Liver (tissue), 9 donors: ENCODE results near the gene TP53. TPM values are rescaled to one million over a fixed set of nuclear protein-coding genes. Genes with fewer than 3 reads are reported as not detected.

Experiments
- DNase-seq: peaks from one replicate; pipeline ENCODE4 v3.0.0-alpha.2; 2017; ENCODE audit warnings: low spot score
- H3K27ac ChIP-seq, 2 donors: one replicate each; pipeline ENCODE4 v1.7.0; 2013; ENCODE audit warnings: inconsistent platforms in 2 of 2, low read length in 2 of 2, control low read depth in 1 of 2, low read depth in 1 of 2, mild to moderate bottlenecking in 1 of 2
- H3K27me3 ChIP-seq, 4 donors: one replicate each; pipeline versions ENCODE4 v1.6.1 to v1.7.0; 2013; ENCODE audit warnings: low read length in 3 of 4, inconsistent platforms in 1 of 4, mild to moderate bottlenecking in 1 of 4, moderate library complexity in 1 of 4; ENCODE audit not compliant: control insufficient read depth in 4 of 4, insufficient read depth in 4 of 4
- H3K36me3 ChIP-seq, 4 donors: one replicate each; pipeline versions ENCODE4 v1.6.1 to v1.7.0; 2013; ENCODE audit warnings: low read length in 3 of 4, mild to moderate bottlenecking in 3 of 4, low read depth in 1 of 4, moderate library complexity in 1 of 4; ENCODE audit not compliant: control insufficient read depth in 4 of 4, insufficient read depth in 3 of 4
- H3K4me1 ChIP-seq, 4 donors: one replicate each; pipeline versions ENCODE4 v1.6.1 to v1.7.0; 2013; ENCODE audit warnings: low read length in 3 of 4, mild to moderate bottlenecking in 3 of 4, moderate library complexity in 1 of 4; ENCODE audit not compliant: control insufficient read depth in 4 of 4, insufficient read depth in 4 of 4
- H3K4me3 ChIP-seq, 3 donors: one replicate each; pipeline versions ENCODE4 v1.6.1 to v1.7.0; 2013; ENCODE audit warnings: low read length in 3 of 3, control low read depth in 1 of 3, low read depth in 1 of 3, mild to moderate bottlenecking in 1 of 3
- H3K9ac ChIP-seq, 2 donors: one replicate each; pipeline ENCODE4 v1.7.0; 2013; ENCODE audit warnings: low read length in 2 of 2, mild to moderate bottlenecking in 2 of 2, moderate library complexity in 2 of 2, control low read depth in 1 of 2, low read depth in 1 of 2
- H3K9me3 ChIP-seq, 4 donors: one replicate each; pipeline versions ENCODE4 v1.6.1 to v1.7.0; 2013; ENCODE audit warnings: low read length in 3 of 4; ENCODE audit not compliant: control insufficient read depth in 4 of 4
- ATF3 ChIP-seq: IDR thresholded peaks from 2 replicates; pipeline ENCODE4 v1.6.1; 2016; ENCODE audit warnings: antibody characterized with exemption
- CTCF ChIP-seq: fragments of 150-350 bp; IDR thresholded peaks from 2 replicates; pipeline ENCODE4 v1.5.1; 2017; ENCODE audit warnings: improper control_type of control experiment, low read depth, low read length; ENCODE audit not compliant: missing input control
- EGR1 ChIP-seq, 2 donors: IDR thresholded peaks; 2 replicates each; pipeline ENCODE4 v1.6.1; 2016 to 2018; ENCODE audit warnings: antibody characterized with exemption in 2 of 2, low read depth in 2 of 2
- FOXA1 ChIP-seq: IDR thresholded peaks from 2 replicates; pipeline ENCODE4 v1.6.1; 2016; ENCODE audit warnings: antibody characterized with exemption
- FOXA2 ChIP-seq: IDR thresholded peaks from 2 replicates; pipeline ENCODE4 v1.6.1; 2016; ENCODE audit warnings: antibody characterized with exemption
- GABPA ChIP-seq, 2 donors: IDR thresholded peaks in 1 of 2; conservative IDR thresholded peaks in 1 of 2; 2 replicates each; pipeline ENCODE4 v1.6.1; 2016; ENCODE audit warnings: antibody characterized with exemption in 2 of 2, mild to moderate bottlenecking in 1 of 2, moderate library complexity in 1 of 2
- HNF4A ChIP-seq, 2 donors: conservative IDR thresholded peaks; 2 replicates each; pipeline ENCODE4 v1.6.1; 2016; ENCODE audit warnings: antibody characterized with exemption in 2 of 2, mild to moderate bottlenecking in 2 of 2
- HNF4G ChIP-seq: IDR thresholded peaks from 2 replicates; pipeline ENCODE4 v1.6.1; 2016; ENCODE audit warnings: antibody characterized with exemption
- JUND ChIP-seq, 2 donors: IDR thresholded peaks; 2 replicates each; pipeline ENCODE4 v1.6.1; 2016; ENCODE audit warnings: antibody characterized with exemption in 2 of 2
- MAX ChIP-seq: IDR thresholded peaks from 2 replicates; pipeline ENCODE4 v1.6.1; 2016; ENCODE audit warnings: antibody characterized with exemption
- NR2F2 ChIP-seq: IDR thresholded peaks from 2 replicates; pipeline ENCODE4 v1.6.1; 2016; ENCODE audit warnings: antibody characterized with exemption
- RAD21 ChIP-seq, 2 donors: IDR thresholded peaks; 2 replicates each; pipeline ENCODE4 v1.6.1; 2016; ENCODE audit warnings: antibody characterized with exemption in 2 of 2, mild to moderate bottlenecking in 2 of 2
- REST ChIP-seq: IDR thresholded peaks from 2 replicates; pipeline ENCODE4 v1.6.1; 2016; ENCODE audit warnings: antibody characterized with exemption, mild to moderate bottlenecking
- RXRA ChIP-seq, 2 donors: IDR thresholded peaks; 2 replicates each; pipeline ENCODE4 v1.6.1; 2017 to 2018; ENCODE audit warnings: antibody characterized with exemption in 2 of 2, mild to moderate bottlenecking in 1 of 2
- SP1 ChIP-seq: IDR thresholded peaks from 2 replicates; pipeline ENCODE4 v1.6.1; 2018; ENCODE audit warnings: antibody characterized with exemption, mild to moderate bottlenecking
- TAF1 ChIP-seq: conservative IDR thresholded peaks from 2 replicates; pipeline ENCODE4 v1.6.1; 2016; ENCODE audit warnings: antibody characterized with exemption, mild to moderate bottlenecking
- YY1 ChIP-seq: IDR thresholded peaks from 2 replicates; pipeline ENCODE4 v1.6.1; 2016; ENCODE audit warnings: antibody characterized with exemption, mild to moderate bottlenecking
- ZBTB33 ChIP-seq: IDR thresholded peaks from 2 replicates; pipeline ENCODE4 v1.6.1; 2016; ENCODE audit warnings: antibody characterized with exemption
- WGBS: extraction: QIAGEN DNeasy Blood & Tissue Kit; methylation state at CpG from one replicate; pipeline ENCODE4 v1.1.7; 2013; 5-methylcytosine and 5-hydroxymethylcytosine counted together
- polyA plus RNA-seq, 2 donors: library from polyadenylated mRNA; stranded (reverse) in 1 of 2; unstranded in 1 of 2; fragments of 200-250 nt in 1 of 2; fragments of >200 nt in 1 of 2; fragmentation: Nextera tagmentation in 1 of 2; extraction: Ambion mirVana in 1 of 2; gene quantifications; one replicate each; pipeline versions ENCODE4 v1.2.1 to v1.2.3, GENCODE V29; 2013 to 2015
- total RNA-seq, 2 donors: library from RNA; depleted of rRNA; stranded (reverse); fragments of >200 nt; gene quantifications; one replicate each; pipeline ENCODE4 v1.2.3, GENCODE V29; 2014
- donor health status: healthy.
- donor health status: healthy.
- donor health status: healthy.
- donor health status: healthy.
- donor health status: healthy.

Gene TP53
- total and polyA plus RNA-seq, 4 donors, result 8.3 to 18.4 (median 12.6) TPM

- Histone ChIP-seq H3K4me3 (no peak overlapping the region), H3K27ac (no peak overlapping the region), H3K36me3 (no peaks in the 10 kb centered on the region), H3K9ac (no peak overlapping the region), H3K9me3 (no peaks in the 10 kb centered on the region), H3K27me3 (peaks cover 0 to 10% (median 6%) of the 10 kb centered on the region in 4 donors), H3K4me1 (peaks cover 3 to 14% (median 10%) of the 10 kb centered on the region in 4 donors)
- WGBS, result 50% methylated on average over 4 of the region's 4 CpGs
- TF ChIP-seq ZBTB33 (no peak), RXRA (IDR thresholded peaks at IDR 0.05) (no peak), FOXA1 (no peak), ATF3 (no peak), HNF4G (no peak), RAD21 (IDR thresholded peaks at IDR 0.05) (no peak), YY1 (no peak), FOXA2 (no peak), HNF4A (conservative IDR thresholded peaks at IDR 0.05) (no peak), NR2F2 (no peak), TAF1 (no peak), MAX (no peak), CTCF (no peak), EGR1 (IDR thresholded peaks at IDR 0.05; ENCODE audit: low read depth in 2 of 2) (no peak), JUND (IDR thresholded peaks at IDR 0.05) (no peak), GABPA (IDR thresholded peaks at IDR 0.05 in 1 of 2, conservative IDR thresholded peaks at IDR 0.05 in 1 of 2) (no peak), REST (no peak), SP1 (no peak)
- DNase-seq, result no peak
Observed at GRCh38 chr17:7720125-7720524, 32.8 kb upstream of the TP53 start.
